ENCODE measurements around the gene FAM20C.

Gene FAM20C

DNA sequence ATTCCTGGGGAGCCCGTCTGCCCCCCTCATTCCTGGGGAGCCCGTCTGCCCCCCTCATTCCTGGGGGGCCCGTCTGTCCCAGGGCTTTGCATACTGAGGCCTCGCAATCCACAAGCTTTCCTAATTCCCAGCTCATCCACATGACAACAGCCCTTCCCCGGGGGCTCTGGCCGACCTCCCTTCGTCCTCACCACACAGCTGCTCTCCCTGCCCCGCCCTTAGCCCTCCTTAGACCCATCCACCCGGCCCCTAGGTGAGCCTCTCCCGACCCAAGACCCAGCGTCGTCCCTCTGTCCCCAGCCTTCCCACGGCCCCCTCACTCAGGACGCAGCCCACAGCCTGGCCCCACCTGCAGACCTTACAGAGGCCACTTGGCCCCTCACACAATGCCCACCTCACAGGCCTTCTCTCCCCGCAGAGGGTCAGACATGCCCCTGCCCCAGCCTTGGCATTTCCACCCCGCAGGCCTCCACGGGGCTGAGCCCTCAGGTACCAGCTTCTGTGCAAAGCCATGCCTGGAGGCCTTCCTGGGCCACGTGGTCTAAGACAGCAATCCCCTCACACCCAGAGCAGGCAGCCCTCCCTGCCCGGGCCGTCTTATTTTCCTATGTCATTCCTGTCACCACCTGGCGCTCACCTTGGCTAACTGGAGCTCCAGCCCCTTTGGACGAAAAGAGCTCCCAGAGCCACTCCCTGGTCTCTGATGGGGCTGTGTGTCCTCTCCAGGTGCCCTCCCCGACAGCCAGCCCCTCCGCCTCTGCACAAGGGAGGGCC, 3.5 kb upstream of the FAM20C start:
- Histone ChIP-seq H3K4me1 (no peaks in the 10 kb centered on the region), H3K27me3 (peaks cover 30% of the 10 kb centered on the region), H3K9me3 (no peaks in the 10 kb centered on the region), H3K36me3 (no peaks in the 10 kb centered on the region), H3K4me3 (ENCODE audit: low read depth, low read length) (no peak overlapping the region)
- no peak for DNase-seq
- TF ChIP-seq, protein P1, sequence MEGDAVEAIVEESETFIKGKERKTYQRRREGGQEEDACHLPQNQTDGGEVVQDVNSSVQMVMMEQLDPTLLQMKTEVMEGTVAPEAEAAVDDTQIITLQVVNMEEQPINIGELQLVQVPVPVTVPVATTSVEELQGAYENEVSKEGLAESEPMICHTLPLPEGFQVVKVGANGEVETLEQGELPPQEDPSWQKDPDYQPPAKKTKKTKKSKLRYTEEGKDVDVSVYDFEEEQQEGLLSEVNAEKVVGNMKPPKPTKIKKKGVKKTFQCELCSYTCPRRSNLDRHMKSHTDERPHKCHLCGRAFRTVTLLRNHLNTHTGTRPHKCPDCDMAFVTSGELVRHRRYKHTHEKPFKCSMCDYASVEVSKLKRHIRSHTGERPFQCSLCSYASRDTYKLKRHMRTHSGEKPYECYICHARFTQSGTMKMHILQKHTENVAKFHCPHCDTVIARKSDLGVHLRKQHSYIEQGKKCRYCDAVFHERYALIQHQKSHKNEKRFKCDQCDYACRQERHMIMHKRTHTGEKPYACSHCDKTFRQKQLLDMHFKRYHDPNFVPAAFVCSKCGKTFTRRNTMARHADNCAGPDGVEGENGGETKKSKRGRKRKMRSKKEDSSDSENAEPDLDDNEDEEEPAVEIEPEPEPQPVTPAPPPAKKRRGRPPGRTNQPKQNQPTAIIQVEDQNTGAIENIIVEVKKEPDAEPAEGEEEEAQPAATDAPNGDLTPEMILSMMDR (IDR thresholded peaks at IDR 0.05; ENCODE audit: low read depth, low read length), result no peak

DNA sequence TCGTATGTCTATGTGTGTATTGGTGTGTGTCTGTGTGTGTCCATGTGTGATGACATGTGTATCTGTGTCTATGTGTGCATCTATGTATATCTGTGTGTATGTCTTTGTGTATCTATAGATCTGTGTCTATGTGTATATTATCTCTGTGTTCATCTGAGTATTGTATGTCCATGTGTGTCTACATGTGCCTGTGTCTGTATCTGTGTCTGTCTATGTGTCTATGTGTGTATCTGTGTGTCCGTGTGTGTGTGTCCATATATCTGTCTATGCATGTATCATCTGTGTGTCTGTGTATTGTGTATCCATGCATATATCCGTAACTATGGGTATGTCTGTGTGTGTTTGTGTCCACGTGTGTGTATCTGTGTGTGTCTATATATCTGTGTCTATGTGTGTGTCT, 2.7 kb upstream of the FAM20C start:
- H3K4me1 ChIP-seq, result no peaks in the 10 kb centered on the region
- no peaks in the 10 kb centered on the region for H3K9me3 ChIP-seq
- H3K36me3 ChIP-seq, result no peaks in the 10 kb centered on the region
- TF ChIP-seq, protein P1 (IDR thresholded peaks at IDR 0.05; ENCODE audit: low read depth, low read length), result no peak
- no peak for DNase-seq
- H3K4me3 ChIP-seq (ENCODE audit: low read depth, low read length), result no peak overlapping the region
- H3K27me3 ChIP-seq, result peaks cover 38% of the 10 kb centered on the region

DNA sequence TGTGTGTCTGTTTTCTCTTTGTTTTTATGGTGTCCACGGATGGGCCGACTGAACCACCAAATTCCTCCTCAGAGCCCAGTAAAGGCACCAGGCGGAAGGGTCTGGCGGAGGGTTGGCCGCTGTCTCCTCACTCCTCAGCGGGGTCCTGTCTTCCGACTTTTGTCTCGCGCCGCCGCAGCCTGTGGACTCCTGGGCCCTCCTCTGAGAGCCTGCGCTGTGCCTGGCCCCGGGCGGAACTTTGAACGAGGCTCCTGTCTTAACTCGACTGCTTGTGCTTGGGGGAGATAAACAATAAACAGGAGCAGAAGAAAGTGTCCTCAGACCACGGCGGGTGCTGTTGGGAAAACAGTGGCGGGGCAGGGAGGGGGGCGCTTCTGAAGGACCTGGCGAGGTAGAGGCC, 2.2 kb upstream of the FAM20C start:
- TF ChIP-seq, protein P1 (IDR thresholded peaks at IDR 0.05; ENCODE audit: low read depth, low read length), result no peak
- no peak for DNase-seq
- H3K4me3 ChIP-seq (ENCODE audit: low read depth, low read length), result no peak overlapping the region
- H3K4me1 ChIP-seq, result no peaks in the 10 kb centered on the region
- H3K27me3 ChIP-seq, result peaks cover 42% of the 10 kb centered on the region
- no peaks in the 10 kb centered on the region for H3K36me3 ChIP-seq
- no peaks in the 10 kb centered on the region for H3K9me3 ChIP-seq

DNA sequence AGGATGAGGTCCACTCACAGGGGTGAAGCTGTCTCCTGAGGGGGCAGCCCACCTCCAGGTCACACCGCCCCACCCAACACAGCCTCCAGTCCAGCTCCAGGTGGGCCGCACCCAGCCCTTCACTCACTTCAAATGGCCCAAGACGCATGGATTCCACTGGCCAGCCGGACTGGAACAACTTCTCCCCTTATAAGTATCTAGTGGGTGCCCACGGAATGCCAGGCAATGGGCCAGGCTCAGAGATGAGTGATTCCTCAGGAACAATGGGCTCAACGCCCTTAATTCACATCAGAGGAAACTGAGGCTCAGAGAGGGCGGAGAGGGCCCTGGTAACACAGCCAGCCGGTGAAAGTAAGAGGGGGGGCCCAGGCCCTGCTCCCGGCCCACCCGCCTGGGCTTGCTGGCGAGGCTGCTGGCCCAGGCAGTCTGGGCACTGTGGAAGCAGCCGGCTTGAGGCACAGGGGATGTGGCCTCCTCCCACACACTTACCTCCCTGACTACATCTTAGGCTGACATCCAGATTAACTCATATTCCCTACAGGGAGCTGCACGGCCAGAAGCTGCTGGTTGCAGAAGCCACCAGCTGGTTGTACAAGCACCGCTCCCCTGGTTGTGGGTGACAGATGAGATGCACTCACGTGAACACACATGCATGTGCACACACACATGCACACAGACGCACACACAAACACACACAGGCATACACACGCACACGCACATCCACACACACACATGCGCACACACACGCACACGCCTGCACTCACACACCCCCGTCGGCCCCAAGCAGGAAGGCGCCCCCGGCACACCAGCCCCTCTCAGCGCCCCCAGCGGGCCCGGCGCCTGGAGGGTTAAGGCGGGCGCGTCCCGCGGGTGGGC, 1.0 kb upstream of the FAM20C start:
- Histone ChIP-seq H3K4me1 (no peaks in the 10 kb centered on the region), H3K9me3 (no peaks in the 10 kb centered on the region), H3K36me3 (no peaks in the 10 kb centered on the region), H3K27me3 (peaks cover 43% of the 10 kb centered on the region), H3K4me3 (ENCODE audit: low read depth, low read length) (no peak overlapping the region)
- DNase-seq, result no peak
- TF ChIP-seq, protein P1 (IDR thresholded peaks at IDR 0.05; ENCODE audit: low read depth, low read length), result no peak

DNA sequence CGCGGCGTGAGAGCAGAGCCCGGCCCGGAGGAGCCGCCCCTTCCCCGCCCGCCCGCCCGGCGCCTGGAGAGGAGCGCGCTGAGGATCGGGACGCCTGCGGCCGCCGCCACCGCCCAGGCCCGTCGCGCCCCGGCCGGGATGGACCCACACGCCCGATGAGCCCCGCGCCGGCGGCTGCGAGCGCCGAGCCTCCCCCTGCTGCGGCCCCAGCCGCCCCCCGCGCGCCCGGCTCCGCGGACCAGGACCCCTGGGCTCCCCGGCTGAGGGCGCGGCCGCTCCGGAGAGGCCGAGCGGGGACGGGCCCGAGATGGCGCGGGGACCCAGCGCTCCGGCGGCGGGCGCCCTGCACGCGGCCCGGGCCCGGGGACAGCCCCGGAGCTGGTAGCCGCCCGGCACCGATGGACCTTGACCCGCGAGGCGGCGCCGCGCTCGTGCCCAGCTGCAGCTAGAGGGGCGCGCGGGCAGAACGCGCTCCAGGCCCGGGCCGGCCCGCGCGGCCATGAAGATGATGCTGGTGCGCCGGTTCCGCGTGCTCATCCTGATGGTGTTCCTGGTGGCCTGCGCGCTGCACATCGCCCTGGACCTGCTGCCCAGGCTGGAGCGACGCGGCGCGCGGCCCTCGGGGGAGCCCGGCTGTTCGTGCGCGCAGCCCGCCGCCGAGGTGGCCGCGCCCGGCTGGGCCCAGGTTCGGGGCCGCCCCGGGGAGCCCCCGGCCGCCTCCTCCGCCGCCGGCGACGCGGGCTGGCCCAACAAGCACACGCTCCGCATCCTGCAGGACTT, 520 bp downstream of the FAM20C start:
- Histone ChIP-seq H3K9me3 (no peaks in the 10 kb centered on the region), H3K4me1 (no peaks in the 10 kb centered on the region), H3K27me3 (peaks cover 43% of the 10 kb centered on the region), H3K36me3 (no peaks in the 10 kb centered on the region), H3K4me3 (ENCODE audit: low read depth, low read length) (no peak overlapping the region)
- TF ChIP-seq, protein P1 (IDR thresholded peaks at IDR 0.05; ENCODE audit: low read depth, low read length), result no peak
- DNase-seq, result no peak
